Spleen (tissue), 11 donors: ENCODE data around the gene ITGA2. TPM values are rescaled to one million over a fixed set of nuclear protein-coding genes. Genes with fewer than 3 reads are reported as not detected.

Source experiments
- DNase-seq: peaks from one replicate; pipeline ENCODE4 v3.0.0-alpha.2; 2020
- H3K27ac ChIP-seq, 8 donors: fragments of 200-600 bp; sonication (generic) in 7 of 8; 1 replicate in 4 of 8; 2 replicates in 4 of 8; pipeline versions ENCODE4 v1.5.0 to v1.8.0; 2016 to 2021; ENCODE audit warnings: inconsistent platforms in 4 of 8, mild to moderate bottlenecking in 4 of 8, moderate library complexity in 1 of 8
- H3K27me3 ChIP-seq, 7 donors: fragments of 200-600 bp; sonication (generic) in 6 of 7; replicated peaks in 1 of 7; 1 replicate in 4 of 7; 2 replicates in 3 of 7; pipeline versions ENCODE4 v1.5.0 to v1.8.0; 2016 to 2021; ENCODE audit warnings: inconsistent platforms in 3 of 7, mild to moderate bottlenecking in 1 of 7
- H3K36me3 ChIP-seq, 6 donors: fragments of 200-600 bp; sonication (generic) in 5 of 6; 1 replicate in 4 of 6; 2 replicates in 2 of 6; pipeline versions ENCODE4 v1.5.0 to v1.8.0; 2016 to 2021; ENCODE audit warnings: inconsistent platforms in 2 of 6
- H3K4me1 ChIP-seq, 6 donors: fragments of 200-600 bp; sonication (generic) in 5 of 6; 1 replicate in 3 of 6; 2 replicates in 3 of 6; pipeline versions ENCODE4 v1.5.0 to v1.8.0; 2016 to 2021; ENCODE audit warnings: inconsistent platforms in 3 of 6
- H3K4me3 ChIP-seq, 8 donors: fragments of 200-600 bp; sonication (generic) in 7 of 8; 1 replicate in 4 of 8; 2 replicates in 4 of 8; pipeline versions ENCODE4 v1.5.0 to v1.8.0; 2016 to 2021; ENCODE audit warnings: inconsistent platforms in 4 of 8, mild to moderate bottlenecking in 4 of 8, moderate library complexity in 2 of 8
- H3K9me3 ChIP-seq, 8 donors: fragments of 200-600 bp; sonication (generic) in 7 of 8; 1 replicate in 4 of 8; 2 replicates in 4 of 8; pipeline versions ENCODE4 v1.5.0 to v1.8.0; 2016 to 2021; ENCODE audit warnings: inconsistent platforms in 4 of 8
- POLR2A ChIP-seq, 3 donors: fragments of 450-650 bp; IDR thresholded peaks; one replicate each; pipeline ENCODE4 v1.5.1; 2017; ENCODE audit warnings: antibody characterized with exemption in 3 of 3, mild to moderate bottlenecking in 1 of 3
- POLR2AphosphoS5 ChIP-seq, 3 donors: sonication (generic); formaldehyde crosslinking; IDR thresholded peaks; one replicate each; pipeline ENCODE4 v1.5.1; 2017; ENCODE audit warnings: antibody characterized with exemption in 3 of 3
- WGBS, 5 donors: extraction: QIAGEN DNeasy Blood & Tissue Kit in 3 of 5; methylation state at CpG; one replicate each; pipeline versions ENCODE4 v1.1.5 to v1.1.7; 2013 to 2018; 5-methylcytosine and 5-hydroxymethylcytosine counted together
- intact Hi-C: fragments of 100-400 bp; cut with DNase I; formaldehyde crosslinking; loops from one replicate; pipeline ENCODE4 v1.15.0; 2023; ENCODE audit warnings: low total_unique reads
- polyA plus RNA-seq, 3 donors: library from polyadenylated mRNA; stranded (reverse); fragments of 200-250 nt; gene quantifications; one replicate each; pipeline ENCODE4 v1.2.1, GENCODE V29; 2013
- total RNA-seq, 7 donors: library from RNA; depleted of rRNA in 3 of 7; stranded (reverse); fragments of >200 nt in 3 of 7; fragmentation: NEBNext Ultra II Directional in 4 of 7; extraction: Animal tissue kit (Norgen Biotek cat#: 25700) in 4 of 7; gene quantifications; one replicate each; pipeline versions ENCODE4 v1.1.0 to v1.2.1, GENCODE V29; 2016 to 2021
- TF ChIP-seq, protein P1 (sequence below), 11 experiments: fragments of 200-600 bp in 7 of 11; fragments of 450-650 bp in 4 of 11; sonication (generic) in 4 of 11; IDR thresholded peaks in 8 of 11; conservative IDR thresholded peaks in 3 of 11; 1 replicate in 7 of 11; 2 replicates in 4 of 11; pipeline versions ENCODE4 v1.4.0 to v1.8.0; 2016 to 2021; ENCODE audit warnings: antibody characterized with exemption in 11 of 11, inconsistent platforms in 4 of 11, mild to moderate bottlenecking in 1 of 11
- donor health status: healthy with polysubstance abuse.
- donor health status: DM: no; HTN: no; CAD: no; lungs with moderate emphysema.
- donor health status: DM: no; HTN: no; CAD: no.
- donor health status: Bipolar disorder and iron deficiency.
- donor health status: healthy.
- donor health status: DM: no; HTN: no; CAD: no.
- donor health status: DM: yes; HTN: yes; CAD: no.

Gene ITGA2
- total and polyA plus RNA-seq, 10 donors = 0.54 to 21.6 (median 13.1) TPM

DNA sequence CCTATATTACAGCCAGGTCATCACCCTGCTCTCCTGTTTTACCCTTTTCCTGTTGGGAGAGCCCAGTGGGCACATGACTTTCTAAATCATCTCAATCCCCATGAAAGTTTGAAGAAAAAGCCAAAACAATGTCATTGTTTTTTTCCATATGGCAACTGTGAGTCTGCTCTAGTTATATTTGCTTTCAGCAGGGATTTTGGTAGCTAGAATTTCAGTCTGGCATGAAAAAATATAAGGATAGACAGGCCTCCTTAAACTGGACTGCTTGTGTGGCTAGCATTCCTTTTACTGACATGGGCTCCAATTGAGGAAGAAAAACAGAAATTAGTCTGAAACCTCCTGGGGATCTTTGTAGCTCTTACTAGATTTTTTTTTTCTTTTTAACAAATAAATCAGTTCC lies 94.8 kb downstream of the ITGA2 start:
- no peak overlapping the region for H3K27ac ChIP-seq
- DNase-seq = no peak
- intact Hi-C loops = no loop called here

DNA sequence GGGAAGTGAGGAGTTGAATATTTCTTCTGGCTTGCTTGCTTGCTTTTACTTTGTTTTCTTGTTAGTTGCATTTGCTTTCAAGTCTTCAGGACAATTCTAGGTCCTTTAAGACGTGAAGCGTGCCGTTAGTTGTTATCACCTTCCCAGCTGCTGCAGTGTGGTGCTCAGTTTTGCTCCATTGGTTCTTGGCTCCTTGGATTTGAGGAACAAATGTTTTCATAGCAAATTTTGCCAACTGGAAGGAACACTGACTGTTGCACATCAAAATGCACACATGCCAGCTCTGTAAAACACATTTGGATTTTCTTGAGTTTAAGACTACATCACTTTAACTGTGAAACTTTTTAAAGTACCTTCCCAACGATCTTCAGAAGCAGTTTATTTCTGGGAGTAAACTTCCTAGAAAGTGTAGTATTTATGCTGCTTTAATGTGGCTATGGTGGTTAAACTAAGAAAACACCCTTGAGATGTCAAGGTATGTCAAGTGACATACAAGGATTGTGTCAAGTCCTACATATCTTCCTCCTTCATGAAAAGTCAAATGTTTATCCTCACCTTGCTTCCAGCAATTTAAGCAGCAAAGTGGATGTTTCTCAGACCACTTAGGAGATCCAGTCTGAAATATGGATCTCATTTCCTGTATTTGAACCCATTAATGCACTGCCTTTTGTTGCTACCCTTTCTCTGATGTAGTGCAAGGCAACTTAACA lies 95.5 kb downstream of the ITGA2 start:
- Histone ChIP-seq H3K4me1 (peaks cover 0 to 8% (median 4%) of the 10 kb centered on the region in 6 donors), H3K9me3 (no peaks in the 10 kb centered on the region), H3K27ac (no peak overlapping the region), H3K27me3 (no peaks in the 10 kb centered on the region), H3K36me3 (peaks cover 0 to 21% (median 2%) of the 10 kb centered on the region in 6 donors), H3K4me3 (no peak overlapping the region)
- intact Hi-C loops = no loop called here
- DNase-seq = no peak
- TF ChIP-seq POLR2AphosphoS5 (IDR thresholded peaks at IDR 0.05) (no peak), POLR2A (IDR thresholded peaks at IDR 0.05) (no peak)
- TF ChIP-seq, protein P1, sequence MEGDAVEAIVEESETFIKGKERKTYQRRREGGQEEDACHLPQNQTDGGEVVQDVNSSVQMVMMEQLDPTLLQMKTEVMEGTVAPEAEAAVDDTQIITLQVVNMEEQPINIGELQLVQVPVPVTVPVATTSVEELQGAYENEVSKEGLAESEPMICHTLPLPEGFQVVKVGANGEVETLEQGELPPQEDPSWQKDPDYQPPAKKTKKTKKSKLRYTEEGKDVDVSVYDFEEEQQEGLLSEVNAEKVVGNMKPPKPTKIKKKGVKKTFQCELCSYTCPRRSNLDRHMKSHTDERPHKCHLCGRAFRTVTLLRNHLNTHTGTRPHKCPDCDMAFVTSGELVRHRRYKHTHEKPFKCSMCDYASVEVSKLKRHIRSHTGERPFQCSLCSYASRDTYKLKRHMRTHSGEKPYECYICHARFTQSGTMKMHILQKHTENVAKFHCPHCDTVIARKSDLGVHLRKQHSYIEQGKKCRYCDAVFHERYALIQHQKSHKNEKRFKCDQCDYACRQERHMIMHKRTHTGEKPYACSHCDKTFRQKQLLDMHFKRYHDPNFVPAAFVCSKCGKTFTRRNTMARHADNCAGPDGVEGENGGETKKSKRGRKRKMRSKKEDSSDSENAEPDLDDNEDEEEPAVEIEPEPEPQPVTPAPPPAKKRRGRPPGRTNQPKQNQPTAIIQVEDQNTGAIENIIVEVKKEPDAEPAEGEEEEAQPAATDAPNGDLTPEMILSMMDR (IDR thresholded peaks at IDR 0.05 in 8 of 11, conservative IDR thresholded peaks at IDR 0.05 in 3 of 11) = no peak
- WGBS, 5 donors = 81 to 87% (median 85%) methylated on average over 4 of the region's 4 CpGs

More for the DNA sequence above, 94.8 kb downstream of the ITGA2 start:
- Histone ChIP-seq H3K36me3 (peaks cover 0 to 24% (median 2%) of the 10 kb centered on the region in 6 donors), H3K4me1 (peaks cover 0 to 3% (median 0%) of the 10 kb centered on the region in 6 donors), H3K9me3 (no peaks in the 10 kb centered on the region), H3K27me3 (no peaks in the 10 kb centered on the region), H3K4me3 (no peak overlapping the region)
- no peak for TF ChIP-seq POLR2A (IDR thresholded peaks at IDR 0.05)
- TF ChIP-seq, protein P1 (IDR thresholded peaks at IDR 0.05 in 8 of 11, conservative IDR thresholded peaks at IDR 0.05 in 3 of 11) = no peak
- TF ChIP-seq POLR2AphosphoS5 (IDR thresholded peaks at IDR 0.05) = no peak

DNA sequence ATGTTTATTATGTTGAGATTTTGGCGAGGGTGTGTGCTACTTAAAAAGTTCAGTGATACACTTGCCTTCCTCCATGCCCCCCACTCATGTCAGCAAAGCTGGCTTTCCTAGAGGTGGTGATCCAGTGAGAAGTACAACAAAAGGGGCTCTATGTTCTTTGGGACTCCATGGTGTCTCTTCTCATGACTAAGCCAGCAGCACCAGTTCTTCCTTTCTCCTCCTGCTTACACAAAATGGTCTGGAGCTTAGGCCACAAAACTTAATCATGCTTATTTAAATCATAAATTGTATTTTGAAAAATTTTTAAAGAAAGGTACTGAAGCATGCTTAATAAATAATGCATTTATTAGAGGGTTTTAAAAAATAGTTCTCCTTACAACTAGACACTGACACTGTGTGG lies 98.0 kb downstream of the ITGA2 start:
- Histone ChIP-seq H3K4me3 (no peak overlapping the region), H3K27me3 (no peaks in the 10 kb centered on the region), H3K36me3 (peaks cover 0 to 21% (median 2%) of the 10 kb centered on the region in 6 donors), H3K9me3 (no peaks in the 10 kb centered on the region), H3K4me1 (peaks cover 0 to 11% (median 4%) of the 10 kb centered on the region in 6 donors), H3K27ac (no peak overlapping the region)
- 85 to 100% (median 94%) methylated on average over 1 of the region's 1 CpG for WGBS, 5 donors
- intact Hi-C loops = no loop called here
- no peak for DNase-seq
- TF ChIP-seq POLR2A (IDR thresholded peaks at IDR 0.05) (no peak), POLR2AphosphoS5 (IDR thresholded peaks at IDR 0.05) (no peak)
- TF ChIP-seq, protein P1 (IDR thresholded peaks at IDR 0.05 in 8 of 11, conservative IDR thresholded peaks at IDR 0.05 in 3 of 11) = no peak

DNA sequence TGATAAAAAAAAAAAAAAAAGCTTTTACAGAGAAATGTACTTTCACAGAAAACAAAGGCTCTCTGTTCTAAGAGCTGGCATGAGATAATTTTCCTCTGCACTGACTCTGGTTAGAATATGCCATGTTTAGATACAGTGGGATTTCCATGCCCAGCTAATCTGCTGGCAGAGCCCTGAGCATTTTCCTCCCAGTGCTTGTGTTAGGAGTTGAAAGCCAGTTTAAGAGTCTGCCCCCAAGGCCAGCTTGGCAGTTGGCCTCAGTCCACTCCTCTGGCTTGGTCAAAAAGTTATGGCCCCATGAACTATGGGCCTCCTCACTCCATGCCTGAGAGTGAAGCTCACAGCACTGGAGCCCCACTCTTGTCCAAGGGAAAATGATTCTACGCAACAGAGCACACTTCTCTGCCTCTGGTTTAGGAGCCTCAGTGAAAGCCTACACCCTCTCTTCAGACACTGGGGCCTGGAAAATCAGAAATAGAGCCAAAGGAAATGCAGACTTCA lies 98.5 kb downstream of the ITGA2 start:
- Histone ChIP-seq H3K4me1 (peaks cover 0 to 11% (median 4%) of the 10 kb centered on the region in 6 donors), H3K9me3 (no peaks in the 10 kb centered on the region), H3K4me3 (no peak overlapping the region), H3K27me3 (no peaks in the 10 kb centered on the region), H3K36me3 (peaks cover 0 to 25% (median 2%) of the 10 kb centered on the region in 6 donors), H3K27ac (no peak overlapping the region)
- no peak for TF ChIP-seq POLR2A (IDR thresholded peaks at IDR 0.05)
- TF ChIP-seq, protein P1 (IDR thresholded peaks at IDR 0.05 in 8 of 11, conservative IDR thresholded peaks at IDR 0.05 in 3 of 11) = no peak
- no peak for TF ChIP-seq POLR2AphosphoS5 (IDR thresholded peaks at IDR 0.05)
- intact Hi-C loops = no loop called here
- 93 to 100% (median 97%) methylated on average over 1 of the region's 1 CpG for WGBS, 5 donors
- no peak for DNase-seq
